HG02571 (cell line): ENCODE results near the gene RBPMS2.

Experiments
- ATAC-seq: cut with Tn5 transposase; IDR thresholded peaks from one replicate; pipeline ENCODE4 v1.9.1; 2021; ENCODE audit warnings: mild to moderate bottlenecking, moderate library complexity; ENCODE audit not compliant: unreplicated experiment

Gene RBPMS2

GRCh38 chr15:64695561-64695992 lies 79.8 kb downstream of the RBPMS2 start:
- ATAC-seq = no peak

- no peak for ATAC-seq
Observed at GRCh38 chr15:64694816-64695215, 80.6 kb downstream of the RBPMS2 start.

GRCh38 chr15:64693134-64693533 lies 82.3 kb downstream of the RBPMS2 start:
- no peak for ATAC-seq

GRCh38 chr15:64691896-64692565 lies 83.4 kb downstream of the RBPMS2 start:
- no peak for ATAC-seq

GRCh38 chr15:64690578-64691296 lies 84.7 kb downstream of the RBPMS2 start:
- ATAC-seq = no peak

GRCh38 chr15:64690008-64690407 lies 85.4 kb downstream of the RBPMS2 start:
- no peak for ATAC-seq
